PFSK-1 (cell line): ENCODE measurements around the gene TNIP1.

ENCODE experiments used
- FOXP2 ChIP-seq: optimal IDR thresholded peaks from 2 replicates; pipeline ENCODE3; 2011; ENCODE audit warnings: borderline replicate concordance, control low read depth, inconsistent platforms; ENCODE audit not compliant: insufficient read depth; ENCODE audit errors: extremely low read length, extremely low read depth
- POLR2AphosphoS5 ChIP-seq: IDR thresholded peaks from 2 replicates; pipeline ENCODE4 v1.6.1; 2012; ENCODE audit warnings: low read depth, mild to moderate bottlenecking, control low read depth, low read length, moderate library complexity
- SIN3A ChIP-seq: IDR thresholded peaks from 2 replicates; pipeline ENCODE4 v1.6.1; 2012; ENCODE audit warnings: mild to moderate bottlenecking, low read length, moderate library complexity, borderline replicate concordance; ENCODE audit not compliant: insufficient read depth
- TAF1 ChIP-seq: IDR thresholded peaks from 2 replicates; pipeline ENCODE4 v1.6.1; 2012; ENCODE audit warnings: low read length, control low read depth, borderline replicate concordance; ENCODE audit not compliant: insufficient read depth
- TF ChIP-seq, protein P1 (sequence below), 2 experiments: IDR thresholded peaks; 2 replicates each; pipeline versions ENCODE4 v1.6.1 to v1.8.0; 2011 to 2012; ENCODE audit warnings: low read depth in 2 of 2, low read length in 2 of 2, control low read depth in 1 of 2, inconsistent platforms in 1 of 2, mild to moderate bottlenecking in 1 of 2, moderate library complexity in 1 of 2; ENCODE audit not compliant: insufficient read depth in 1 of 2

Gene TNIP1

GRCh38 chr5:151101151-151101550, 20.3 kb upstream of the TNIP1 start:
- TF ChIP-seq SIN3A = no peak
- no peak for TF ChIP-seq POLR2AphosphoS5
- no peak for TF ChIP-seq FOXP2
- TF ChIP-seq TAF1 = no peak

DNA sequence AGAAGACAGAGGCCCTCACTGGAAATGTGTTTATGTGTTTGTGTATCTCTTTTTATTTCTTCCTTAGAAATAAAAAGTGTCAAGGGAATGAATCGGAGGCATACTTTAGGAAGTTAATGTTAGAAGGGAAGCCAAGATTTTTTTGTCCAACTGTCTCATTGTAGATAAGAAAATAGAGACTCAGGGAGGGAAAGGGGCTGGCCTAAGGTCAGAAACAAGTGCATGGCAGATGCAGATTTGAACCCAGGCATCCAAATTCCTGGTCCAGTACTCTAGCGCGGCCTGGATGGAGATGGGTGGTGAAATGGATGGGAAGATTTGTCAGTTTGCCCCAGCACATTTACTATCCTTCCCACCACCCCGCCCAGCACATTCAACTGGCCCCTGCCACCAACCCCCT, 19.8 kb upstream of the TNIP1 start:
- TF ChIP-seq FOXP2 (no peak), SIN3A (no peak), POLR2AphosphoS5 (no peak), TAF1 (no peak)
- TF ChIP-seq, protein P1, sequence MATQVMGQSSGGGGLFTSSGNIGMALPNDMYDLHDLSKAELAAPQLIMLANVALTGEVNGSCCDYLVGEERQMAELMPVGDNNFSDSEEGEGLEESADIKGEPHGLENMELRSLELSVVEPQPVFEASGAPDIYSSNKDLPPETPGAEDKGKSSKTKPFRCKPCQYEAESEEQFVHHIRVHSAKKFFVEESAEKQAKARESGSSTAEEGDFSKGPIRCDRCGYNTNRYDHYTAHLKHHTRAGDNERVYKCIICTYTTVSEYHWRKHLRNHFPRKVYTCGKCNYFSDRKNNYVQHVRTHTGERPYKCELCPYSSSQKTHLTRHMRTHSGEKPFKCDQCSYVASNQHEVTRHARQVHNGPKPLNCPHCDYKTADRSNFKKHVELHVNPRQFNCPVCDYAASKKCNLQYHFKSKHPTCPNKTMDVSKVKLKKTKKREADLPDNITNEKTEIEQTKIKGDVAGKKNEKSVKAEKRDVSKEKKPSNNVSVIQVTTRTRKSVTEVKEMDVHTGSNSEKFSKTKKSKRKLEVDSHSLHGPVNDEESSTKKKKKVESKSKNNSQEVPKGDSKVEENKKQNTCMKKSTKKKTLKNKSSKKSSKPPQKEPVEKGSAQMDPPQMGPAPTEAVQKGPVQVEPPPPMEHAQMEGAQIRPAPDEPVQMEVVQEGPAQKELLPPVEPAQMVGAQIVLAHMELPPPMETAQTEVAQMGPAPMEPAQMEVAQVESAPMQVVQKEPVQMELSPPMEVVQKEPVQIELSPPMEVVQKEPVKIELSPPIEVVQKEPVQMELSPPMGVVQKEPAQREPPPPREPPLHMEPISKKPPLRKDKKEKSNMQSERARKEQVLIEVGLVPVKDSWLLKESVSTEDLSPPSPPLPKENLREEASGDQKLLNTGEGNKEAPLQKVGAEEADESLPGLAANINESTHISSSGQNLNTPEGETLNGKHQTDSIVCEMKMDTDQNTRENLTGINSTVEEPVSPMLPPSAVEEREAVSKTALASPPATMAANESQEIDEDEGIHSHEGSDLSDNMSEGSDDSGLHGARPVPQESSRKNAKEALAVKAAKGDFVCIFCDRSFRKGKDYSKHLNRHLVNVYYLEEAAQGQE (IDR thresholded peaks at IDR 0.05; ENCODE audit: insufficient read depth in 1 of 2, low read depth in 2 of 2, low read length in 2 of 2) = no peak

DNA sequence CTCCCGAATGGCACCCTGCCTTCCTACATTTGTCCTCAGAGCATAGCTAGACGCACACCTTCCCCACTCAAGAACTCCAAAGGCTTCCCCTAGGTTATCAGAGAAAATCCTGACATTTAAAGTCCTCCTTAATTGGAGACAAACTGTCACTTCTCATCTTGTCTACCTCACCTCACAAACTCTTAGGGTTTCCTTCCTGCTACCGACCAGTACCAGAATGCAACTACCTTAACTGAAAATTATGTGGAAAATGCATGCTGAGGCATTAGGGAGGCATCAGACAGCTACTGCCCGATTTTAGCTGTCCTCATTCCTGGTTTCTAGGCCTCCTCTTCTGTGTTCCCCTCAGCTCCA, 17.9 kb upstream of the TNIP1 start:
- TF ChIP-seq POLR2AphosphoS5 = no peak
- no peak for TF ChIP-seq FOXP2
- no peak for TF ChIP-seq TAF1
- no peak for TF ChIP-seq SIN3A
- TF ChIP-seq, protein P1 (IDR thresholded peaks at IDR 0.05; ENCODE audit: insufficient read depth in 1 of 2, low read depth in 2 of 2, low read length in 2 of 2) = no peak

GRCh38 chr5:151097820-151098767, 17.3 kb upstream of the TNIP1 start:
- TF ChIP-seq TAF1 = no peak
- TF ChIP-seq FOXP2 = no peak

- no peak; the same call in 1 of the 2 replicates for TF ChIP-seq POLR2AphosphoS5
- TF ChIP-seq, protein P1 (IDR thresholded peaks at IDR 0.05; ENCODE audit: insufficient read depth in 1 of 2, low read depth in 2 of 2, low read length in 2 of 2) = no peak
- no peak for TF ChIP-seq FOXP2
- TF ChIP-seq SIN3A = no peak
- no peak for TF ChIP-seq TAF1
Measured at GRCh38 chr5:151097061-151097460, 16.2 kb upstream of the TNIP1 start.

DNA sequence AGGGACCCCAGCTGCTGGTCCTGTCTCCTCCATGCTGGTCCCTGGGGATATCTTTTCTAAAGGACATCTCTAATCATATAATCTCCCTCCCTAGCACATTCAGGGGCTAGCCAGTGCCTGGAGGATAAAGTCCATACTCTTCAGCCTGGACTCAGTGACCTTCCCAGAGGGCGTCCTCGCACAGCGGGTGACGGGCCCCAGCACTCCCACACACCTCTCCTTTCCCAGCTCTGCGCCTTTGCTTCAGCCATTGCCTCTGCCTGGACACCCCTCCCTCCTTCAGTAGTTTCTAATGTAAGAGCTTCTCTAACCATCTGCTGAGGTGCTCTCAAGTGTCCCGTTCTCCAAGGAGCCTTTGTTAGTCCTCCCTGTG, 15.2 kb upstream of the TNIP1 start:
- TF ChIP-seq POLR2AphosphoS5 = no peak
- no peak for TF ChIP-seq FOXP2
- TF ChIP-seq, protein P1 (IDR thresholded peaks at IDR 0.05; ENCODE audit: insufficient read depth in 1 of 2, low read depth in 2 of 2, low read length in 2 of 2) = no peak
- no peak for TF ChIP-seq SIN3A
- no peak for TF ChIP-seq TAF1
